Heart left ventricle (tissue), 13 donors: Measurements from ENCODE around the gene ITPR3.

Experiments
- CTCF ChIP-seq, 12 donors: fragments of 200-600 bp; sonication (generic) in 4 of 12; IDR thresholded peaks; one replicate each; pipeline versions ENCODE4 v1.5.0 to v1.8.0; 2018 to 2022; ENCODE audit warnings: antibody characterized with exemption in 12 of 12, mild to moderate bottlenecking in 5 of 12
- POLR2A ChIP-seq, 2 donors: fragments of 450-650 bp; IDR thresholded peaks; one replicate each; pipeline ENCODE4 v1.6.1; 2017; ENCODE audit warnings: antibody characterized with exemption in 2 of 2, mild to moderate bottlenecking in 2 of 2, moderate library complexity in 2 of 2
- donor health status: ischemic (EF 13 %, LVEDD 7.1; RV severe dilation, severe dysfunction).
- donor health status: DM: no; HTN: yes; CAD: no.
- donor health status: DM: no; HTN: no; CAD: no.
- donor health status: ischemic (EF 25% LVEDD 6.9; RV normal size, moderate dysfunction).
- donor health status: ischemic (EF 25% LVEDD 5.7; RV mildly dilated, moderate dysfunction).
- donor health status: ischemic (EF 35%, LVEDD 5.7; RV mildly dilated, moderate dysfunction).
- donor health status: nonischemic (EF 11% LVEDD 7.7; RV severe dilation, severe dysfunction).
- donor health status: DM: yes; HTN: yes; CAD: no.
- donor health status: PGD.
- donor health status: ischemic (EF 29% LVEDD 5.4; RV normal size, mild dysfunction).
- donor health status: nonischemic (EF 23%, LVEDD 6.1; RV moderate dilation, normal function).

- TF ChIP-seq CTCF (IDR thresholded peaks at IDR 0.05): no peak
- no peak for TF ChIP-seq POLR2A (IDR thresholded peaks at IDR 0.05)
These were observed 62.7 kb downstream of the ITPR3 start for GRCh38 chr6:33683576-33684427.
